Fibroblast of peridontal ligament (primary cell): ENCODE measurements around the gene CLTCL1.
A peak's percentile ranks its signal among the peaks of the same experiment; 100 is the strongest.
"Not testable (repeated sequence)": the region's sequence is repeated elsewhere in the genome, so short reads cannot be mapped to it uniquely, and the experiment has no call there.

Experiments used
- DNase-seq: peaks from one replicate; pipeline ENCODE4 v3.0.0-alpha.2; 2010; ENCODE audit errors: extremely low read depth

The CLTCL1 gene

DNA sequence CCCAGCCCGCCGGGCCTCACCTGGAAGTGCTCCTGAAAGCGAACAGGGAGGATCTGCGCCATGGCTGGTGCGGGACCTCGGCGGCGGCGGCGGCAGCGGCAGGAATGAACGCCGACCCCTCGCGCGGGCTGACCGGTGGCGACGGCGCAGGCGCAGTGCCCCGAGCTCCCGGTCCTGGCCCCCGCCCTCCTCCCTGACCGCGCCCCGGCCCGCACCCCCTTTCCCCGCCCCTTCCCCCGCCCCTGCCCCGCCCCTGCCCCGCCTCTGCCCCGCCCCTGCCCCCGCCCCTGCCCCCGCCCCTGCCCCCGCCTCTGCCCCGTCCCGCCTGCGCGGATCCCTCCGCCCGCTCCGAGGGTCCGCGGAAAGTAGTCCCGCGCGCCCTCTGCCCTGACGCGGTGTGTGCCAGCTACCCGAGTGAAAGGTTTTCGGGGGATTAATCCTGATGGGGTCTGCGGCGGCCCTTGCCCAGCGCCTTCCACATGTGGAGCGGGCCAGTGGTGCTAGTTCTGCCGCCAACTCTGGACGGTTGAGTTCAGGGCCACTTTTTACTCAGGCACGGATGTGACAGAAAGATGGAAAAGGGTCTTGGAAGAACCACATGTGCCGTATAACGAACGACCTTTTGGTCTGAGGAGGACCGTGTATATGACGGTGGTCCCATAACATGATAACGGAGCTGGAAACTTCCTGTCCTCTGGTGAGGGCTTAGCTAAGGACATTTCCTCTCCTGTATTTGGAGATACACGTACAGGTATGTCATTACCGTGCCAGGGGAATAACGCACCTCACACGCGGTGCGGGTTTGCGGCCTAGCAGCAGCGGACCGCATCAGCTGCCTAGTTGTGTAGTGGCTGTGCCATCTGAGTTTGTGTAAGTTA is at the start of gene CLTCL1:
TSS of gene CLTCL1 (minus strand) at position 140 of the 878 bp plus-strand sequence. CDS start at position 62, 78 bp downstream.
- DNase-seq: peak; percentile 57

GRCh38 chr22:19337137-19337536 is 45.6 kb upstream of the CLTCL1 start:
- no peak for DNase-seq

- no peak for DNase-seq
These were observed 44.9 kb upstream of the CLTCL1 start for GRCh38 chr22:19336133-19337075.

DNA sequence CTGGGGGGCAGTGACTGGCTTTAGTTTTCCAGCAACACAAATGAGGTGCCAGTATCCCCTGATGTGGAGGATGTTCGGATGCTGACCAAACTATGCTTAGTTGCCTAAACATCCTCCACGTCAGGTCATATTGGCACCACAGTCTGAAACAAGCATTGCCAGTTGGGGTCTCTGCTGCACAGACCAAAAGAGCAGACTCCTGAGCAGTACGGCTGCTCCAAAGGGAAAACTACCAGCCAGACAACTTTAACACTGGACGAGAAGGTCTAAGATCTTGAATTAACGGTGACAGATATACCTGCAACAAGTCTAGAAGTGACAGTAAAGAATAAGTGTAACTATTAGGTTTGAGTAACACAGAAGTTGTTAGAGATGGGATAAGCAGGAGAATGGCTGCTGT is 40.5 kb upstream of the CLTCL1 start:
- DNase-seq: no peak

- no peak for DNase-seq
These were observed 40.0 kb upstream of the CLTCL1 start for GRCh38 chr22:19331474-19331873.

- DNase-seq: no peak
These were observed 39.4 kb upstream of the CLTCL1 start for GRCh38 chr22:19330865-19331418.

GRCh38 chr22:19330205-19330604 is 38.7 kb upstream of the CLTCL1 start:
- DNase-seq: not testable (repeated sequence)

DNA sequence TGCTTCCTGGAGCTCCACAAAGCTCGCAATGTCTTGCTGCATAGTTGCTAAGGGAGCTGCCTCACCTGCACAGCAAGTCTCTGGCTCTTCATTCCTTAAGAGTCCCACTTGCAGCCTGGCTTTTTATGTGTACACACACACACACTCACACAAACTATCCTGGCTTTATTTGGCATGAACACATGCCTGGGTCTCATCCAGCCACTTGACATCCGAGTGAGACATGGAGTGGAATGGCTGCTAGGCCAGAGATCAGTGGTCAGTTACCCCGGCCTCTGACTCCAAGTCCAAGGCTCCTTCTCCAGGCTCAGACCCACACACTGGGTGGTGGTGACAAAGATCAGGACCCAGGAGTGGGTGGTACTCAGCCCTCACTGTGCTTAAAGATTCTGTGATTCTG is 37.9 kb upstream of the CLTCL1 start:
- DNase-seq: no peak

DNA sequence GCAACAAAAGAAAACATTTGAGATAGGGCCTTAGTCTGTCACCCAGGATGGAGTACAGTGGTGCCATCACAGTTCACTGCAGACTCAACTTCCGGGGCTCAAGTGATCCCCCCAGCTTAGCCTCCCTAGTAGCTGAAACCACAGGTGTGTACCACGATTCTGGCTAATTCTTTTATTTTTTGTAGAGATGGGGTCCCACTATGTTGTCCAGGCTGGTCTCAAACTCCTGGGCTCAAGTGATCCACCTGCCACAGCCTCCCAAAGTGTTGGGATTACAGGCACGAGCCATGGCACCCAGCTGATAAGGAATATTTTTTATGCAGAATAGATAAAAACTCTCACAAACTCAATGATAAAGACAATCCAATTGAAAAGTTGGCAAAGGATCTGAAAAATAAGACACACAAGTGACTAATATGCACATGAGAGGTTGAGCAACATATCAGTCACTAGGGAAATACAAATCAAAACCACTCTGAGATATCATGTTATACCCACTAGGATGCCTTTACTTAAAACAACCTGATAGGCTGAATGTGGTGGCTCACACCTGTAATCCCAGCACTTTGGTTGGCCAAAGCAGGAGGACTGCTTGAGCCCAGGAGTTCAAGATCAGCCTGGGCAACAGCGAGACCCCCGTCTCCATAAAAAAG is 33.9 kb upstream of the CLTCL1 start:
- peak; percentile 58 for DNase-seq

GRCh38 chr22:19323420-19323819 is 31.9 kb upstream of the CLTCL1 start:
- not testable (repeated sequence) for DNase-seq

GRCh38 chr22:19321757-19322156 is 30.2 kb upstream of the CLTCL1 start:
- DNase-seq: no peak

GRCh38 chr22:19320136-19320535 is 28.6 kb upstream of the CLTCL1 start:
- DNase-seq: not testable (repeated sequence)

- DNase-seq: no peak
These were observed 27.8 kb upstream of the CLTCL1 start for GRCh38 chr22:19319281-19319680.

DNA sequence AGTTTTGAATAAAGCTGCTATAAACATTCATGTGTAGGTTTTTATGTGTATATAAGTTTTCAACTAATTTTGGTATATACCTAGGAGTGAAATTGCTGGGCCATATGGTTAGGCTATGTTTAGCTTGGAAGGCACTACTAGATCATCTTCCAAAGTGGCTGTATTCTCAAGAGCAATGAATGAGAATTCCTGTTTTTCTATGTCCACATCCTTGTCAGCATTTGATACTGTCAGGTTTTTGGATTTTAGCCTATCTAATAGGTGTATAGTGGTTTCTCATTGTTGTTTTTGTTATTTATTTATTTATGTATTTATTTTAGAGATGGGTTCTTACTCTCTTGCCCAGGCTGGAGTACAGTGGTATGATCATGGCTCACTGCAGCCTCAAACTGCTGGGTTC is 26.3 kb upstream of the CLTCL1 start:
- DNase-seq: no peak

DNA sequence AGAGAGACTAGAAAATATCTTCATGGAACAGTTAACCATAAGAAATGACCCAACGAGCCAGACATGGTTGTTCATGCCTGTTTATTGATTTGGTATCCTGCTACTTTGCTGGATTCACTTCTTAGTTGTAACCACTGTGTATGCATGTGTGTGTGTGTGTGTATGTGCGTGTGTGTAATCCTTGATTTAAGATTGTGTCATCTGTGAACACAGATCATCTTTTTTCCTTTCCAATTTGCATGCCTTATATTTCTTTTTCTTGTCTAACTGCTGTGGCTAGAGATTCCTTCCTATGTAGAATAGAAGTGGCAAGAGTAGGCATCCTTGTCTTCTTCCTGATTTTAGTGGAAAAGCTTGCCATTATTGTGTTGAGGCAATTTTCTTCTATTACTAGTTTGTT is 16.4 kb upstream of the CLTCL1 start:
- DNase-seq: no peak

DNA sequence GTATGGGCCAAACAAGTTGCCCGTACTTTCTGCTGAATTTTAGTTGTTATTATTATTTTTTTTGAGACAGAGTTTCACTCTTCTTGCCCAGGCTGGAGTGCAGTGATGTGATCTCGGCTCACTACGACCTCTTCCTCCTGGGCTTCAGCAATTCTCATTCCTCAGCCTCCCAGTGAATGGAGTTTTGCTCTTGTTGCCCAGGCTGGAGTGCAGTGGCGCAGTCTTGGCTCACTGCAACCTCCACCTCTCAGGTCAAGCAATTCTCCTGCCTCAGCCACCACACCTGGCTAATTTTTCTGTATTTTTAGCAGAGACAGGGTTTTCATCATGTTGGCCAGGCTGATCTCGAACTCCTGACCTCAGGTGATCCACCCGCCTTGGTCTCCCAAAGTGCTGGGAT is 15.0 kb upstream of the CLTCL1 start:
- not testable (repeated sequence) for DNase-seq

- DNase-seq: no peak
These were observed 13.0 kb upstream of the CLTCL1 start for GRCh38 chr22:19304547-19304946.

GRCh38 chr22:19303785-19304184 is 12.3 kb upstream of the CLTCL1 start:
- no peak for DNase-seq

- no peak for DNase-seq
These were observed 4.2 kb upstream of the CLTCL1 start for GRCh38 chr22:19295733-19296132.

DNA sequence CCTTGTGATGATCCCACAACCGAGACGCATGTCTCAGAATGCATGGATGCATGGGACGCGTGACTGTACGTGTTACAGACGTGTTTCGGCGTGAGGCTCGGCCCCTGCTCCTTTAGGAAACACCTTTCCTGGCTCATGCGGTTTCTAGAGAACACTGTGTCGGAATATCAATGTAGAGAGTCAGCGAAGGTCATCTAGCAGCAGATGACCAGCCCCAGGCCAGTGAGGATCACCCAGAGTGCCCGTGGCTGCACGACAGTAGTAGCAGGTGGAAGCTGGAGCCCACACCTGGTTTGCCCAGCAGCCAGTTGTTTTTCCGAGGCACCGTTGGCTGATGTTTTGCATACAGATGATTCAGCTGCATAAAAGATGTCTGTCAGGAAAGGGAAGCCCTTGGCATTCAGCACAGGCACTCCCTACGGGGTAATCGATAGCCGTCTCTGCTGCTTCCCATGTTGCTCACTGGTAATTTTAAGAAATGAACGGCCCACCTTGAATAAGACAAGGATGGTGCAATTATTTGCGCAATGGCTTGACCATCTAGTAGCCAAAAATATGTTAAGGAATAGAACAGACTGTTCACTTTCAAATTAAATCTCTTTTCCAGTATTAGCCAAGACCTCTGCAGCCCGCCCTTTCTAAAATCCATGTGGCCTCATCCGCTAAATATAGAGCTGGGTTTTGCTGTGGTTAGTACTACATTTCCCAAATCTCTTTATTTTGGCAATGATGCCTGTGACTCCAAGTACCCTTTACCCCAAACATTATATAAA is 1.1 kb upstream of the CLTCL1 start:
- peak; percentile 70 for DNase-seq

DNA sequence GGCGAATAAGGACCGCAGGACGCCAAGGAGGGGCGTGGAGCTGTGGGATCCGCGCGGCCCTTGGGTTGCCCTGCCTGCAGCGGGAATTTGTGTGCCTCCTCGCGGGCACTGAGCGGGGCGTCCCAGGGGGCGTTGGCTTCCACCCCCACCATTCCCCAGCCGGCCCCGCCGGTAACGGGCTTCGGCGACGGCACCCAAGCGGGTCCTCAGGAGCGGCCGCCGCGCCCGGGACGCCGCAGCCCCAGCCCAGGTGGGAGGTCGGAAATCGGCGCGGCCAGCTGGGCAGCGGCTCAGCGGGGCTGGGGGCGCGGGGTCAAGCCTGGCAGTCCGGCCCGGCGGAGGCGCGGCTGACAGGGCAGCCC is 320 bp downstream of the CLTCL1 start:
- no peak for DNase-seq
